ENCODE measurements around the gene TRDMT1.

Gene TRDMT1
- 38.7 to 41.7 reads per million in 2 donors for total RNA-seq

- peak; percentile 69 for DNase-seq
Measured at GRCh38 chr10:17200912-17201793, at the start of gene TRDMT1. Gene TRDMT1 (minus strand): TSS chr10:17201672. CDS start chr10:17201634, 38 bp downstream.

- no peak for DNase-seq
Measured at GRCh38 chr10:17250736-17251135, 49.3 kb upstream of the TRDMT1 start.

GRCh38 chr10:17249820-17250219, 48.3 kb upstream of the TRDMT1 start:
- no peak for DNase-seq

GRCh38 chr10:17248964-17249363, 47.5 kb upstream of the TRDMT1 start:
- no peak for DNase-seq

GRCh38 chr10:17247210-17247609, 45.7 kb upstream of the TRDMT1 start:
- DNase-seq: no peak

- DNase-seq: no peak
Measured at GRCh38 chr10:17244700-17245365, 43.4 kb upstream of the TRDMT1 start.

GRCh38 chr10:17241611-17242333, 40.3 kb upstream of the TRDMT1 start:
- no peak for DNase-seq

- DNase-seq: no peak
Measured at GRCh38 chr10:17240616-17241015, 39.1 kb upstream of the TRDMT1 start.

GRCh38 chr10:17240096-17240495, 38.6 kb upstream of the TRDMT1 start:
- DNase-seq: no peak

GRCh38 chr10:17239345-17240085, 38.0 kb upstream of the TRDMT1 start:
- no peak for DNase-seq

GRCh38 chr10:17238445-17239291, 37.2 kb upstream of the TRDMT1 start:
- no peak for DNase-seq

- no peak for DNase-seq
Measured at GRCh38 chr10:17237915-17238444, 36.5 kb upstream of the TRDMT1 start.

- DNase-seq: no peak
Measured at GRCh38 chr10:17237149-17237527, 35.7 kb upstream of the TRDMT1 start.

GRCh38 chr10:17236468-17237148, 35.1 kb upstream of the TRDMT1 start:
- no peak for DNase-seq

GRCh38 chr10:17235136-17235535, 33.7 kb upstream of the TRDMT1 start:
- no peak for DNase-seq

- no peak for DNase-seq
Measured at GRCh38 chr10:17234431-17234945, 33.0 kb upstream of the TRDMT1 start.

- no peak for DNase-seq
Measured at GRCh38 chr10:17233286-17233991, 32.0 kb upstream of the TRDMT1 start.

- no peak for DNase-seq
Measured at GRCh38 chr10:17232276-17232960, 30.9 kb upstream of the TRDMT1 start.

- DNase-seq: no peak
Measured at GRCh38 chr10:17231788-17232187, 30.3 kb upstream of the TRDMT1 start.

All from activated gamma-delta T cell (primary cell).